HCT116 (cell line): ENCODE measurements around the gene CPT1B. TPM values are rescaled to one million over a fixed set of nuclear protein-coding genes. Genes with fewer than 3 reads are reported as not detected.

Source experiments
- ATAC-seq: fragments of 200-7000 bp; cut with Tn5 transposase; 2 replicates; pipeline ENCODE4 v1.9.1; 2020; ENCODE audit warnings: mild to moderate bottlenecking, moderate library complexity
- BruUV-seq: library from RNA; stranded (reverse); fragments of 400-500 nt; replicated peaks from 2 replicates; lab custom pipeline; 2021; lab: Mats Ljungman, UMichigan
- CTCF ChIA-PET: fragments of 300-600 bp; sonication (Branson Sonifier 250); formaldehyde crosslinking; loops from one replicate; lab custom pipeline; 2021; ENCODE audit warnings: antibody characterized with exemption; lab: Charles Lee
- POLR2A ChIA-PET: fragments of 300-600, 350-600 bp; sonication (Branson Sonifier 250); formaldehyde crosslinking; loops from one replicate; lab custom pipeline; 2021; ENCODE audit warnings: antibody characterized with exemption; lab: Charles Lee
- RAD21 ChIA-PET, 2 experiments: fragments of 300-600 bp; sonication (Branson Sonifier 250); formaldehyde crosslinking; loops; one replicate each; lab custom pipeline; 2023; ENCODE audit warnings: low total read pairs in 2 of 2; ENCODE audit not compliant: uncharacterized antibody in 2 of 2, unreplicated experiment in 2 of 2, low non-redundant PET in 1 of 2; lab: Charles Lee
- DNase-seq: peaks from one replicate; pipeline ENCODE4 v3.0.0-alpha.2; 2010; ENCODE audit warnings: low read depth, low spot score
- H2AFZ ChIP-seq: fragments of 200-600 bp; shearing (Covaris generic), sonication (generic); 2 replicates; pipeline ENCODE4 v1.6.1; 2017; ENCODE audit warnings: low read depth, mixed run types, mixed read lengths, antibody characterized with exemption, low read length; ENCODE audit not compliant: poor library complexity, severe bottlenecking
- H3K27ac ChIP-seq: 2 replicates; pipeline ENCODE4 v1.5.1; 2012; ENCODE audit warnings: low read depth, low read length
- H3K27me3 ChIP-seq: fragments of 200-600 bp; sonication (generic); 2 replicates; pipeline ENCODE4 v1.6.1; 2016; ENCODE audit warnings: mixed run types, low read length, mixed read lengths; ENCODE audit not compliant: insufficient read depth
- H3K36me3 ChIP-seq, 2 experiments: fragments of 200-500 bp in 1 of 2; fragments of 200-600 bp in 1 of 2; sonication (Bioruptor generic) in 1 of 2; sonication (generic) in 1 of 2; 2 replicates each; pipeline versions ENCODE4 v1.5.1 to v1.6.1; 2014 to 2016; ENCODE audit warnings: low read length in 2 of 2, inconsistent platforms in 1 of 2, mixed read lengths in 1 of 2, mixed run types in 1 of 2; ENCODE audit not compliant: insufficient read depth in 2 of 2, control insufficient read depth in 1 of 2
- H3K4me1 ChIP-seq, 2 experiments: fragments of 200-600 bp in 1 of 2; sonication (generic) in 1 of 2; 2 replicates each; pipeline versions ENCODE4 v1.5.1 to v1.6.1; 2012 to 2017; ENCODE audit warnings: low read length in 2 of 2, inconsistent platforms in 1 of 2, mild to moderate bottlenecking in 1 of 2, mixed read lengths in 1 of 2, mixed run types in 1 of 2, moderate library complexity in 1 of 2; ENCODE audit not compliant: insufficient read depth in 2 of 2, control insufficient read depth in 1 of 2
- H3K4me2 ChIP-seq: fragments of 200-600 bp; sonication (generic); 2 replicates; pipeline ENCODE4 v1.6.1; 2017; ENCODE audit warnings: mixed run types, low read length, mixed read lengths
- H3K4me3 ChIP-seq, 2 experiments: fragments of 200-600 bp in 1 of 2; sonication (generic) in 1 of 2; replicated peaks in 1 of 2; 2 replicates each; pipeline ENCODE4 v1.5.1; 2011 to 2016; ENCODE audit warnings: low read length in 2 of 2, control low read depth in 1 of 2, low read depth in 1 of 2, mild to moderate bottlenecking in 1 of 2, mixed read lengths in 1 of 2, mixed run types in 1 of 2
- H3K79me2 ChIP-seq: fragments of 200-600 bp; sonication (generic); 2 replicates; pipeline ENCODE4 v1.6.1; 2017; ENCODE audit warnings: mild to moderate bottlenecking, mixed run types, low read length, moderate library complexity, mixed read lengths; ENCODE audit not compliant: insufficient read depth
- H3K9ac ChIP-seq: fragments of 200-600 bp; sonication (generic); 2 replicates; pipeline ENCODE4 v1.6.1; 2016; ENCODE audit warnings: low read length, mixed read lengths
- H3K9me2 ChIP-seq: fragments of 200-600 bp; sonication (generic), shearing (Covaris generic); 2 replicates; pipeline ENCODE4 v1.6.1; 2017; ENCODE audit warnings: mixed run types, mild to moderate bottlenecking, moderate library complexity; ENCODE audit not compliant: insufficient read depth
- H3K9me3 ChIP-seq, 2 experiments: fragments of 200-500 bp in 1 of 2; fragments of 200-600 bp in 1 of 2; sonication (Bioruptor generic) in 1 of 2; sonication (generic) in 1 of 2; 2 replicates each; pipeline ENCODE4 v1.6.1; 2014 to 2017; ENCODE audit warnings: low read length in 2 of 2, mixed read lengths in 2 of 2, inconsistent platforms in 1 of 2, low read depth in 1 of 2, mild to moderate bottlenecking in 1 of 2, mixed run types in 1 of 2, moderate library complexity in 1 of 2; ENCODE audit not compliant: control insufficient read depth in 1 of 2, insufficient read depth in 1 of 2
- H4K20me1 ChIP-seq: fragments of 200-600 bp; sonication (generic), shearing (Covaris generic); 2 replicates; pipeline ENCODE4 v1.6.1; 2017; ENCODE audit warnings: mixed run types, mild to moderate bottlenecking, moderate library complexity; ENCODE audit not compliant: insufficient read depth
- EZH2phosphoT487 ChIP-seq: fragments of 200-600 bp; IDR thresholded peaks from 2 replicates; pipeline ENCODE4 v1.6.1; 2018; ENCODE audit warnings: antibody characterized with exemption, borderline replicate concordance
- JUND ChIP-seq: IDR thresholded peaks from 2 replicates; pipeline ENCODE4 v1.6.1; 2012
- REST ChIP-seq: IDR thresholded peaks from 2 replicates; pipeline ENCODE4 v1.6.1; 2012; ENCODE audit warnings: low read depth
- SP1 ChIP-seq: IDR thresholded peaks from 2 replicates; pipeline ENCODE4 v1.6.1; 2012; ENCODE audit warnings: low read depth
- SRF ChIP-seq: IDR thresholded peaks from 2 replicates; pipeline ENCODE4 v1.6.1; 2012; ENCODE audit warnings: low read depth
- YY1 ChIP-seq: IDR thresholded peaks from 2 replicates; pipeline ENCODE4 v1.6.1; 2011; ENCODE audit warnings: low read length, low read depth, moderate library complexity, mild to moderate bottlenecking; ENCODE audit not compliant: insufficient replicate concordance; ENCODE audit errors: extremely low read depth
- intact Hi-C: fragments of 100-400 bp; cut with micrococcal nuclease; formaldehyde crosslinking; loops from 2 replicates; pipeline ENCODE4 v1.10.0; 2022
- total RNA-seq: library from RNA; stranded (reverse); gene quantifications from one replicate; pipeline ENCODE4 v1.2.1, GENCODE V29; 2021; ENCODE audit not compliant: unreplicated experiment

Gene CPT1B
- total RNA-seq, 1 experiment from 2014 or later = 35.1 TPM

DNA sequence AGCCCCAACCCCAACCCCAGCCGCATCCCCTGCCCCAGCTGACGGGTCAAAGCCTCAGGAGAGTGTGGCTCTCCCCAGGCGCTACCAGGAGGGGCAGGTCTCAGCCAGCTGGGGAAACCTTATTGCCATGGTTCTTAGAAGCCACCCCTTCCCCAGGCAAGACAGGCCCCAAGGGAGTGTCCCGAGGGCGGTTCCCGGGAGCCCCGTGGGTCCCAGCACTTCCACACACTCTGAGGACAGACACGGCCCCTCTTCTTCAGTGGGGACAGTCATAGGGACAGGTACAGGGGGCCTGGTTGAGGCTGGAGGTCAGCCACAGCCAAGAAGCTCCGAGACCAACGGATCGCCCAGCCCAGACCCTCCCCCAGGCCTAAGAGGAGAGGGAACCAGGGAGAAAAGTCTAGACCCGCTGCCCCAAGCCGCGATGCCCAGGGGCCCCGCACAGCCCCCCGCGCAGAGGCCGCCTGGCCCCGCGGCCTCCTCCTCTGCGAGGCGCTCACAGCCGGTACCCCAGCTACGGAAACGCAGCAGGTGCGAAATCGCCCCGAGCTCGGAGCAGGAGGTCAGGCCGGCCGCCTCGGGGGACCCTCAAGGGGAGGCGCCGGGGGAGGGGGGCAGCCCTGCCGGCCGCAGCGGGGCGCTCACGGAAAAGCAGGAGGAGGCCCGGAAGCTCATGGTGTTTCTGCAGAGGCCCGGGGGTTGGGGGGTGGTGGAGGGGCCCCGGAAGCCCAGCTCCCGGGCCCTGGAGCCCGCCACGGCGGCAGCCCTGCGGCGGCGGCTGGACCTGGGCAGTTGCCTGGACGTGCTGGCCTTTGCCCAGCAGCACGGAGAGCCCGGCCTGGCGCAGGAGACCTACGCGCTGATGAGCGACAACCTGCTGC lies 29.9 kb downstream of the CPT1B start:
- BruUV-seq = no TSS peak
- H3K36me3 ChIP-seq = no peaks in the 10 kb centered on the region
- no peaks in the 10 kb centered on the region for H3K9me3 ChIP-seq
- POLR2A ChIA-PET = no interaction called here
- no peak overlapping the region for H3K27ac ChIP-seq
- H3K27me3 ChIP-seq = no peaks in the 10 kb centered on the region
- TF ChIP-seq SP1 (no peak), EZH2phosphoT487 (no peak), REST (no peak), JUND (no peak), YY1 (no peak), SRF (no peak)
- TF ChIP-seq, all 23 proteins: peak for 0
- no peaks in the 10 kb centered on the region for H3K9me2 ChIP-seq
- no peaks in the 10 kb centered on the region for H3K79me2 ChIP-seq
- H2AFZ ChIP-seq = no peak overlapping the region
- H3K4me2 ChIP-seq = no peak overlapping the region
- H3K4me1 ChIP-seq = peaks cover 10 to 17% of the 10 kb centered on the region in 2 experiments; a peak in 3 of 4 replicates
- H4K20me1 ChIP-seq = no peaks in the 10 kb centered on the region
- intact Hi-C loops = no loop called here
- RAD21 ChIA-PET = no interaction called here
- ATAC-seq (no peak), DNase-seq (no peak)
- no peak overlapping the region for H3K4me3 ChIP-seq
- no peak overlapping the region for H3K9ac ChIP-seq
- CTCF ChIA-PET = interaction anchor here (1.6 kb wide), 1 partner anchor 23 kb away, joined by 5 read pairs; the partner anchor contains the start of gene SCO2
